Subcutaneous abdominal adipose tissue (tissue), 5 donors: ENCODE data around the gene PRKAR1B.
"Not testable (repeated sequence)": the region's sequence is repeated elsewhere in the genome, so short reads cannot be mapped to it uniquely, and the experiment has no call there.

Experiments used
- H3K27ac ChIP-seq: one replicate; pipeline ENCODE4 v1.7.0; 2013; ENCODE audit warnings: low read depth, mild to moderate bottlenecking, inconsistent platforms, low read length, moderate library complexity
- H3K27me3 ChIP-seq, 5 donors: one replicate each; pipeline ENCODE4 v1.7.0; 2013; ENCODE audit warnings: low read length in 5 of 5, inconsistent platforms in 1 of 5; ENCODE audit not compliant: control insufficient read depth in 5 of 5, insufficient read depth in 4 of 5
- H3K36me3 ChIP-seq, 5 donors: one replicate each; pipeline ENCODE4 v1.7.0; 2013; ENCODE audit warnings: low read length in 5 of 5; ENCODE audit not compliant: control insufficient read depth in 5 of 5, insufficient read depth in 5 of 5
- H3K4me1 ChIP-seq, 5 donors: one replicate each; pipeline ENCODE4 v1.7.0; 2013; ENCODE audit warnings: low read length in 5 of 5, mild to moderate bottlenecking in 3 of 5, moderate library complexity in 1 of 5; ENCODE audit not compliant: control insufficient read depth in 5 of 5, insufficient read depth in 5 of 5
- H3K4me3 ChIP-seq, 5 donors: one replicate each; pipeline ENCODE4 v1.7.0; 2013; ENCODE audit warnings: low read length in 5 of 5, low read depth in 1 of 5
- H3K9ac ChIP-seq, 5 donors: one replicate each; pipeline ENCODE4 v1.7.0; 2013; ENCODE audit warnings: low read length in 5 of 5, mild to moderate bottlenecking in 4 of 5, moderate library complexity in 3 of 5
- H3K9me3 ChIP-seq, 5 donors: one replicate each; pipeline ENCODE4 v1.7.0; 2013; ENCODE audit warnings: low read length in 5 of 5; ENCODE audit not compliant: control insufficient read depth in 5 of 5
- donor health status: healthy.
- donor health status: healthy.
- donor health status: healthy.
- donor health status: healthy.
- donor health status: healthy.

PRKAR1B gene

GRCh38 chr7:556291-556826 lies 170.7 kb downstream of the PRKAR1B start:
- no peak overlapping the region for H3K9ac ChIP-seq
- H3K27me3 ChIP-seq: peaks cover 0 to 5% (median 2%) of the 10 kb centered on the region in 5 donors
- no peak overlapping the region for H3K27ac ChIP-seq
- no peaks in the 10 kb centered on the region for H3K4me1 ChIP-seq
- H3K9me3 ChIP-seq: peaks cover 0 to 5% (median 3%) of the 10 kb centered on the region in 5 donors
- no peak overlapping the region for H3K4me3 ChIP-seq
- no peaks in the 10 kb centered on the region for H3K36me3 ChIP-seq

DNA sequence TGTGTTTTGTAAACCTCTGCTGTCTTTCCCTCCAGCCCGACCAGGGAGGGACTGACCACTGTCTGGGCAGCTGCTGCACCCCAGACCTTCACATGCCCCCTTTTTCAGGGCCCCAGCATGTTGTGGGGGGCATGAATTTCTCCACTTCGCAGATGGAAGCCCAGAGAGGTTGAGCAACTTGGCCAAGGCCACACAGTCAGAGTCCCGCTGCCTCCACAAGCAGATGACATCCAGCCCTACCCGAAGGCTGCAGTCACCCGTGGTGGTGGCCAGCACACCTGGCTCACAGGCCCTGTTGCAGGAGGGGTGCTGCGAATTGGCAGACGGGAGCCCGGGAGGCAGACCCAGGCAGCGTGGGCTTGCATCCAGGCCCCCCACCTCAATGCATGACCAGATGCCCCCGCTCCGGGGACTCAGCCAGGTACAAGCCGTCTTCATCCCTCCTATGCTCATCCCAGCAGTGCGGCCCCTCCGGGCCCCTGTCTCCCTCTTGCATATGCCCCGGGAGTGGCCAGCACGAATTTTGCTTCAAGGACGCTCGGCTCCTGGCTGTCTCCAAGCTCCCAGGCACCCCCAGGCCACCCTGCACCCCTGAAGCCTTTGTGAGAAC lies 171.4 kb downstream of the PRKAR1B start:
- H3K9me3 ChIP-seq: peaks cover 0 to 5% (median 3%) of the 10 kb centered on the region in 5 donors
- no peak overlapping the region for H3K9ac ChIP-seq
- H3K4me3 ChIP-seq: no peak overlapping the region
- no peaks in the 10 kb centered on the region for H3K4me1 ChIP-seq
- no peaks in the 10 kb centered on the region for H3K36me3 ChIP-seq
- peaks cover 0 to 5% (median 2%) of the 10 kb centered on the region in 5 donors for H3K27me3 ChIP-seq
- H3K27ac ChIP-seq: no peak overlapping the region

DNA sequence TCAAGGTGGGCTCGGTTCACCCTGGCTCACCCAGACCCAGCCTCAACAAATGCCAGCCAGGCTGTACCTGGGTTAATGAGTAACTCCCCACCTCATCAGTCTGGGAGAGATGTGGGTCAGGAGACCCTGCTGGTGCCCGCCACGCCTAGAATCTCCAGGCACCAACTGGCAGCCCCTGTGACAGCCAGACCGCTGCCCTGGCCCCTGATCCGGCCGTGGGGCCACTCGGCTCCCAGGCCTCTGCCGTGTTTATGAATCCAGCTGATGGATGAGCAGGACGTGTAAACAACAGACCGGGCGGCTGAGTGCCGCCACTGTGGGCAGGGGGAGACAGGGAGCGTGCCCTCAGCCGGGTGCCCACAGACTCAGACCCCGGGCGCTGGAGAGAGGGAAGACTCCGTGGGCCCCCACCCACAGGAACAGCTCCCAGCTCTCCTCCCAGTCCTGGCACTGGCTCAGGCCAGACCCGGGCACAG lies 173.4 kb downstream of the PRKAR1B start:
- Histone ChIP-seq H3K9ac (no peak overlapping the region), H3K9me3 (peaks cover 0 to 5% (median 3%) of the 10 kb centered on the region in 5 donors), H3K27ac (no peak overlapping the region), H3K4me1 (no peaks in the 10 kb centered on the region), H3K36me3 (no peaks in the 10 kb centered on the region), H3K4me3 (no peak overlapping the region), H3K27me3 (peaks cover 0 to 5% (median 2%) of the 10 kb centered on the region in 5 donors)

DNA sequence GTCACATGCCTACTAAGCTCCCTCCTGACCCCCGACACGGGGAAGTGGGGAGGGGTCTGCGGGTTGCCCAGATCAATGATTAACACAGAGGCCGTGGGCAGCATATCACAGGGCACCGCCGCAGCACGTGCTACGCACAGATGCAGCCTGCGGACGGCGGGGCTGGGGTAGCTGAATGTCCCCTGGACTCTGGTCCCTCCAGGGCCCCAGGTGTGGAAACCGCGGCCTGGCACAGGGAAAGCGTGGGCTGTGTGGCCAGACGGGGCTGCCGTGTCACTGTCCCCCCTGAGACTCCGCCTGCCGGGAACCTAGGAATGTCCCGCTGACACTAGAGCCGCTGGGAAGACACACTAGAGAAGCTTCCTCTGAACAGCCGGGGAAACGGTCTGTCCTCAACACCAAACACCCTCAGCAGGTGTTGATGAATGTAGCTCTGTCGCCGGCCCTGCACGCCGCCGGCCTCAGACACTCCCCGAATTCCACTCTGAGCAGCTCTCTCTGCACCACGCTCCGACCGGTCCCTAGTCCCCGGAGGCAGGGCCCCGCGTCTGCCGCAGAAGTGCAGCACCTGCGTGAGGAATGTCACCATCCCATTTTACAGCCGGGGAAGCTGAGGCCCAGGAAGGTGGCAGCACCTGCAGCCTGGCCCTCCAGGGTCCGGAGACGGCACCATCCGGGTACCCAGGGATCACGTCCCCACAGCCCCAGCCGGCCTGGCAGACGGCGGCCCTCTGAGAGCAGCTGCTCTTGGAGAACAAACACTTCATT lies 174.0 kb downstream of the PRKAR1B start:
- no peaks in the 10 kb centered on the region for H3K4me1 ChIP-seq
- H3K9ac ChIP-seq: no peak overlapping the region
- peaks cover 0 to 5% (median 3%) of the 10 kb centered on the region in 5 donors for H3K9me3 ChIP-seq
- H3K36me3 ChIP-seq: no peaks in the 10 kb centered on the region
- no peak overlapping the region for H3K27ac ChIP-seq
- H3K27me3 ChIP-seq: peaks cover 0 to 5% (median 2%) of the 10 kb centered on the region in 5 donors
- no peak overlapping the region for H3K4me3 ChIP-seq

DNA sequence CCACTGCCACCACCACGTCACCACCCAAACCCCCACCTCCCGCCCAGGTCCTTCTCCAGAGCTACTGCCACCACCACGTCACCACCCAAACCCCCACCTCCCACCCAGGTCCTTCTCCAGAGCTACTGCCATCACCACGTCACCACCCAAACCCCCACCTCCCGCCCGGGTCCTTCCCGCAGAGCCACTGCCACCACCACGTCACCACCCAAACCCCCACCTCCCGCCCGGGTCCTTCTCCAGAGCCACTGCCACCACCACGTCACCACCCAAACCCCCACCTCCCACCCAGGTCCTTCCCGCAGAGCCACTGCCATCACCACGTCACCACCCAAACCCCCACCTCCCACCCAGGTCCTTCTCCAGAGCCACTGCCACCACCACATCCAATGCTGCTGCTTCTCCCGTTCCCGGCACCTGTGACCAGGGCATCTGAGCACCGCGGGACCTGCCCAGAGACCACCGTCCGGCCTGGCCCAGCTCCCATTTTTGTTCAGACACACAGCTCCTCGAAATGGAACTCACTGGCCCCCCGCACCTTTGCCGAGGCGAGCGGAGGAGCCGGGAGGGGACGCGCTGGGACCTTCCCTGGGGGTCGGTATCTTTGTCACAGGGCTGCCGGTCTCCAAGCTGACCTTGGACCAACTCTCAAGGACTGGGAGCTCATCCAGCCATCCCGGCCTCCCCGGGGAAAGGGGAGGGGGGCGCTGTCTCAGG lies 174.8 kb downstream of the PRKAR1B start:
- H3K9ac ChIP-seq, H3K27ac ChIP-seq, H3K4me1 ChIP-seq, H3K9me3 ChIP-seq, H3K27me3 ChIP-seq, H3K4me3 ChIP-seq, H3K36me3 ChIP-seq: not testable (repeated sequence)

DNA sequence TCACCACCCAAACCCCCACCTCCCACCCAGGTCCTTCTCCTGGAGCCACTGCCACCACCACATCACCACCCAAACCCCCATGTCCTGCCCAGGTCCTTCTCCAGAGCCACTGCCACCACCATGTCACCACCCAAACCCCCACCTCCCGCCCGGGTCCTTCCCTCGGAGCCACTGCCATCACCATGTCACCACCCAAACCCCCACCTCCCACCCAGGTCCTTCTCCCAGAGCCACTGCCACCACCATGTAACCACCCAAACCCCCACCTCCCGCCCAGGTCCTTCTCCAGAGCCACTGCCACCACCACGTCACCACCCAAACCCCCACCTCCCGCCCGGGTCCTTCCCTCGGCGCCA lies 175.5 kb downstream of the PRKAR1B start:
- H3K27me3 ChIP-seq, H3K4me3 ChIP-seq, H3K27ac ChIP-seq, H3K9ac ChIP-seq, H3K4me1 ChIP-seq, H3K36me3 ChIP-seq, H3K9me3 ChIP-seq: not testable (repeated sequence)

DNA sequence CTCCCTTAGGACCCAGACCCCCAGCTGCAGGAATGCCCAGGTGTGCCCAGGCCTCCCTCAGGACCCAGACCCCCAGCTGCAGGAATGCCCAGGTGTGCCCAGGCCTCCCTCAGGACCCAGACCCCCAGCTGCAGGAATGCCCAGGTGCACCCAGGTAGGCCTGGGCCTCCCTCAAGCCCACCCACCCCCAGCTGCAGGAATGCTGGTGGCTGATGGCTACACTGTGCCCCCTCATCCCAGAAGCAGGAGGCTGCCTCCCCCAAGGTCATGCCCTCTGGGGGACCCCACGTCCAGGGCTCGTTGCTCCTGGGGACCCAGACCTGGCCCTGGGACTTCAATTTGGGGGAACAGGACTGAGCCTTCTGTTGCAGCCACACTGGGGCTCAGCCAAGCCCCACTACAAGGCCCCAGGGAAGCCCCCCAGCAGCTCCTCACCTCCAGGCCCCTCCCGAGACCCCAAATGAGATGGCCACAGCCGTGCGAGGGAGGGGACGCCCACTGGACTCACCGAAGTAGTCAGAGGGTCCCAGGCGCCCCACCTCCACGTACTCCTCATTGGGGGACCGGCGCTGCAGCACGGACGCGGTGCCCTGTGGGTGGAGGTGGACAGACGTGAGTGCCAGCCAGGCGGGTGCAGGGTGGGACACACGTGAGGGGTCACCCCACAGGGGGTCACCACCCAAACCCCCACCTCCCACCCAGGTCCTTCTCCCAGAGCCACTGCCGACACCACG lies 176.0 kb downstream of the PRKAR1B start:
- H3K27me3 ChIP-seq: peaks cover 0 to 5% (median 0%) of the 10 kb centered on the region in 5 donors
- H3K36me3 ChIP-seq: no peaks in the 10 kb centered on the region
- peaks cover 0 to 3% (median 0%) of the 10 kb centered on the region in 5 donors for H3K9me3 ChIP-seq
- no peak overlapping the region for H3K9ac ChIP-seq
- no peak overlapping the region for H3K27ac ChIP-seq
- no peaks in the 10 kb centered on the region for H3K4me1 ChIP-seq
- no peak overlapping the region for H3K4me3 ChIP-seq

DNA sequence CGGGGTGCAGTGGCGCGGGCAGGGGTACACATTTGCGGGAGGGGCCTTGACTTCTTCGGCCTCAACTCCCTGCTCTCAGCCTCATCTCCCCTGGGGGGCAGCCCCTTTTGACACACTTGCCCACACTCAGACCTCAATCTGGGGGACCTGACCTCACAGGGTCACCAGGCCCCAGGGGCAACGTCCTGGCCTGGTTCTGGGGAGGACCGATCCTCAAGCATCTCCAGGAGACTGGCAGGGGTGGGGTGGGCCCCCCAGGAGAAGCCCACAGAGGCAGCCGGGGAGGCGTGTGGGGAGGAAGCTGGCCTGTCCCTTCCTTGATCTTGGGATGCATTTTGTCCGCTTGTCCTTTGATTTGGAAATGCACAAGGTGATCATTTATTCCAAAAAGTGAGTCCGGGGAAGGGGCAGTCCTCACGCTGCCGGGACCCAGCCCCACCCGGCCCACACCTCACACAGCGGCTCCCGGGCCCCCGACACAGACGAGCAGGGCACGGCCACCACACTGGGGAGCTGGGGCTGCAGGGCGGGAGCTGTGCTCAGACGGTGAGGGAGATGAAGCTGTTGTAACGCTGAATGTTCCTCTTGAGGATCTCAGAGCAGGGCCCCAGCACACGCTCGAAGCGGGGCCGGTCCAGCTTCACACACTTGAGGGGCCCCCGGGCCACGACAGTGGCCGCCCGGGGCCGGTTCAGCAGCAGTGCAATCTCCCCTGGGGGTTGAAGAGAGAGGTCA lies 177.0 kb downstream of the PRKAR1B start:
- peaks cover 0 to 3% (median 0%) of the 10 kb centered on the region in 5 donors for H3K27me3 ChIP-seq

More for the DNA sequence above, 177.0 kb downstream of the PRKAR1B start:
- H3K9me3 ChIP-seq: peaks cover 0 to 7% (median 4%) of the 10 kb centered on the region in 5 donors
- H3K27ac ChIP-seq: no peak overlapping the region
- H3K4me3 ChIP-seq: no peak overlapping the region
- no peaks in the 10 kb centered on the region for H3K36me3 ChIP-seq
- no peaks in the 10 kb centered on the region for H3K4me1 ChIP-seq
- no peak overlapping the region for H3K9ac ChIP-seq
